Neural progenitor cell (in vitro differentiated cells): ENCODE data around the gene VAT1L. TPM values are rescaled to one million over a fixed set of nuclear protein-coding genes. Genes with fewer than 3 reads are reported as not detected.

Source experiments
- DNase-seq: peaks from one replicate; pipeline ENCODE4 v3.0.0-alpha.2; 2016; ENCODE audit warnings: low spot score
- H2AFZ ChIP-seq: fragments of 200-600 bp; sonication (generic); replicated peaks from 2 replicates; pipeline ENCODE4 v1.6.1; 2016; ENCODE audit warnings: antibody characterized with exemption
- H3F3A ChIP-seq: fragments of 200-600 bp; sonication (generic); 2 replicates; pipeline ENCODE4 v1.6.1; 2016; ENCODE audit warnings: antibody characterized with exemption, low read depth
- H3K27ac ChIP-seq: fragments of 200-600 bp; sonication (generic); 2 replicates; pipeline ENCODE4 v1.5.1; 2016; ENCODE audit warnings: mild to moderate bottlenecking
- H3K27me3 ChIP-seq: fragments of 200-600 bp; sonication (generic); 2 replicates; pipeline ENCODE4 v1.6.1; 2016; ENCODE audit warnings: mild to moderate bottlenecking, moderate library complexity
- H3K36me3 ChIP-seq: fragments of 200-600 bp; sonication (generic); 2 replicates; pipeline ENCODE4 v1.5.1; 2016
- H3K4me1 ChIP-seq: fragments of 200-600 bp; sonication (generic); 2 replicates; pipeline ENCODE4 v1.6.1; 2016; ENCODE audit warnings: mixed run types
- H3K4me2 ChIP-seq: fragments of 200-600 bp; sonication (generic); 2 replicates; pipeline ENCODE4 v1.6.1; 2016
- H3K4me3 ChIP-seq: fragments of 200-600 bp; sonication (generic); 2 replicates; pipeline ENCODE4 v1.5.1; 2016
- H3K79me2 ChIP-seq: fragments of 200-600 bp; sonication (generic); 2 replicates; pipeline ENCODE4 v1.6.1; 2016; ENCODE audit warnings: low read depth
- H3K9ac ChIP-seq: fragments of 200-600 bp; sonication (generic); 2 replicates; pipeline ENCODE4 v1.6.1; 2016
- H3K9me3 ChIP-seq: fragments of 200-600 bp; sonication (generic); 2 replicates; pipeline ENCODE4 v1.5.1; 2016; ENCODE audit warnings: low read depth
- H4K20me1 ChIP-seq: fragments of 200-600 bp; sonication (generic); 2 replicates; pipeline ENCODE4 v1.6.1; 2016; ENCODE audit warnings: low read depth
- H3K27ac Mint-ChIP-seq: 3 replicates; pipeline ENCODE4 v1.8.0; 2021; ENCODE audit warnings: mixed read lengths
- H3K27me3 Mint-ChIP-seq: 2 replicates; pipeline ENCODE4 v1.8.0; 2022; ENCODE audit warnings: low read depth, mild to moderate bottlenecking, inconsistent platforms, moderate library complexity, mixed read lengths; ENCODE audit not compliant: insufficient read depth
- H3K36me3 Mint-ChIP-seq: 3 replicates; pipeline ENCODE4 v1.8.0; 2021; ENCODE audit warnings: mixed read lengths
- H3K4me1 Mint-ChIP-seq: 3 replicates; pipeline ENCODE4 v1.8.0; 2021; ENCODE audit warnings: mixed read lengths
- H3K4me3 Mint-ChIP-seq: 3 replicates; pipeline ENCODE4 v1.8.0; 2021; ENCODE audit warnings: mild to moderate bottlenecking, moderate library complexity, mixed read lengths
- H3K9me3 Mint-ChIP-seq: 3 replicates; pipeline ENCODE4 v1.8.0; 2020; ENCODE audit warnings: mixed read lengths
- EZH2 ChIP-seq: fragments of 200-600 bp; sonication (generic); IDR thresholded peaks from 2 replicates; pipeline ENCODE4 v1.6.1; 2017; ENCODE audit warnings: antibody characterized with exemption, mild to moderate bottlenecking, moderate library complexity
- EZH2phosphoT487 ChIP-seq: fragments of 200-600 bp; sonication (generic); IDR thresholded peaks from 2 replicates; pipeline ENCODE4 v1.6.1; 2017; ENCODE audit warnings: antibody characterized with exemption
- total RNA-seq: library from RNA; depleted of rRNA; stranded (reverse); fragments of >200 nt; gene quantifications from 2 replicates; pipeline ENCODE4 v1.2.3, GENCODE V29; 2015; ENCODE audit warnings: low replicate concordance
- TF ChIP-seq, protein P1 (sequence below): fragments of 200-600 bp; sonication (generic); IDR thresholded peaks from 2 replicates; pipeline ENCODE4 v1.5.1; 2017; ENCODE audit warnings: antibody characterized with exemption, mild to moderate bottlenecking

The VAT1L gene
- total RNA-seq, 1 donor from 2014 or later: 43.2 TPM

DNA sequence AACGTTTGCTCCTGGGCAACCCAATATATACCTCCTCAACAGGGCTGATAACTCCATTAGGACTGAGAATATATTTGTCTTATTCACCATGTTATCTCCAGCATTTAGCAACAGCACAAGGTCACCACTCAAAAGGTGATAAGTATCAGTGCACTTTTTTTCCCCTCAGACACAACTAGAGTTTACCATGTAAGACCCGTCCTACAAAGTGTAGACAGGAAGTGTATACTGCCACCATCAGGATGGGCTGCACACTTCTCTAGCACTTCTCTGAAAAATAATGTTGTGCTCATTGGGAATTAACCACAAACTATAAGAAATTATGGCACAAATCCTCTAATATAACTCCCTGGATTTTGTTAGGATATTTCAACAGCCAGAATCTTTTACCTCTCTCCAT, 5.7 kb upstream of the VAT1L start:
- Mint-ChIP-seq H3K9me3 (peaks cover 6% of the 10 kb centered on the region), H3K27ac (no peak overlapping the region)

DNA sequence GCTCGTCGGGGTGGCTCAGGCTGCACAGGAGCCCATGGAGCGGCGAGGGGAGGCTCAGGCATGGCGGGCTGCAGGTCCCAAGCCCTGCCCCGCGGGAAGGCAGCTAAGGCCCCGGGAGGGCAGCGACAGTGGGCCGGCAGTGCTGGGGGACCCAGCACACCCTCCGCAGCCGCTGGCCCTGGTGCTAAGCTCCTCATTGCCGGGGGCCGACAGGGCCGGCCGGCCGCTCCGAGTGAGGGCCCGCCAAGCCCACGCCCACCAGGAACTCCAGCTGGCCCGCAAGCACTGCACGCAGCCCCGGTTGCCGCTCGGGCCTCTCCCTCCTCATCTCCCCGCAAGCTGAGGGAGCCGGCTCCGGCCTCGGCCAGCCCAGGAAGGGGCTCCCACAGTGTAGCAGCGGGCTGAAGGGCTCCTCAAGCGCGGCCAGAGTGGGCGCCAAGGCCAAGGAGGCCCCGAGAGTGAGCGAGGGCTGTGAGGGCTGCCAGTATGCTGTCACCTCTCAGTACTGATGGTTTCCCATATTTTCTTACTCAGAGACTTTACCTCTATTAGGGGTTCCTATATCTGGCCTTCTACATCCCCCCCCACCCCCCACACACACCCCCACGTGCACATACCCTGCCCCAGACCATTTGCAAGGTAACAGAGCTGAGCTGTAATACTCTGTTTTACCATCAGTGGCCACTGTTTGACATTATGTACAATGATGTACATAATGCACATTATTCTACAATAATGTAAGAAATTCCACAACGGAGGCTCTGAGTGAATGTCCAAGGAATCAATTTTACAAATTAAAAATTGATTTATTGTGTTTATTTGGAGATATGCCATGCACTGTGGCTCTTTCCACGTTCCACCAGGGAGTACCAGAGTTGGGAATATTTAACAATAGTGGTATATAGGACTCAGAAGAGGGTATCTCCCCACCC, 3.7 kb upstream of the VAT1L start:
- no peak for DNase-seq
- no peaks in the 10 kb centered on the region for H3K4me1 ChIP-seq
- no peaks in the 10 kb centered on the region for H3K36me3 ChIP-seq
- no peak overlapping the region for H3K27ac Mint-ChIP-seq
- no peaks in the 10 kb centered on the region for H3K36me3 Mint-ChIP-seq
- peaks cover 12% of the 10 kb centered on the region for H3K79me2 ChIP-seq
- H3K4me3 Mint-ChIP-seq: no peak overlapping the region
- TF ChIP-seq, protein P1, sequence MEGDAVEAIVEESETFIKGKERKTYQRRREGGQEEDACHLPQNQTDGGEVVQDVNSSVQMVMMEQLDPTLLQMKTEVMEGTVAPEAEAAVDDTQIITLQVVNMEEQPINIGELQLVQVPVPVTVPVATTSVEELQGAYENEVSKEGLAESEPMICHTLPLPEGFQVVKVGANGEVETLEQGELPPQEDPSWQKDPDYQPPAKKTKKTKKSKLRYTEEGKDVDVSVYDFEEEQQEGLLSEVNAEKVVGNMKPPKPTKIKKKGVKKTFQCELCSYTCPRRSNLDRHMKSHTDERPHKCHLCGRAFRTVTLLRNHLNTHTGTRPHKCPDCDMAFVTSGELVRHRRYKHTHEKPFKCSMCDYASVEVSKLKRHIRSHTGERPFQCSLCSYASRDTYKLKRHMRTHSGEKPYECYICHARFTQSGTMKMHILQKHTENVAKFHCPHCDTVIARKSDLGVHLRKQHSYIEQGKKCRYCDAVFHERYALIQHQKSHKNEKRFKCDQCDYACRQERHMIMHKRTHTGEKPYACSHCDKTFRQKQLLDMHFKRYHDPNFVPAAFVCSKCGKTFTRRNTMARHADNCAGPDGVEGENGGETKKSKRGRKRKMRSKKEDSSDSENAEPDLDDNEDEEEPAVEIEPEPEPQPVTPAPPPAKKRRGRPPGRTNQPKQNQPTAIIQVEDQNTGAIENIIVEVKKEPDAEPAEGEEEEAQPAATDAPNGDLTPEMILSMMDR: peak; percentile 34
- TF ChIP-seq EZH2: no peak
- peaks cover 9% of the 10 kb centered on the region for H3K4me1 Mint-ChIP-seq
- peaks cover 6% of the 10 kb centered on the region for H3K9me3 Mint-ChIP-seq
- no peak overlapping the region for H3K4me2 ChIP-seq
- H3K9me3 ChIP-seq: no peaks in the 10 kb centered on the region
- no peak overlapping the region for H3K4me3 ChIP-seq
- H3K9ac ChIP-seq: no peak overlapping the region
- peaks cover 6% of the 10 kb centered on the region for H3F3A ChIP-seq
- peaks cover 7% of the 10 kb centered on the region for H3K27me3 Mint-ChIP-seq
- H3K27ac ChIP-seq: no peak overlapping the region
- no peak overlapping the region for H2AFZ ChIP-seq
- H3K27me3 ChIP-seq: peaks cover 27% of the 10 kb centered on the region
- peaks cover 7% of the 10 kb centered on the region for H4K20me1 ChIP-seq

More for the DNA sequence above, 5.7 kb upstream of the VAT1L start:
- no peak overlapping the region for H3K27ac ChIP-seq
- Mint-ChIP-seq H3K4me1 (peaks cover 4% of the 10 kb centered on the region), H3K27me3 (peaks cover 8% of the 10 kb centered on the region), H3K4me3 (no peak overlapping the region), H3K36me3 (no peaks in the 10 kb centered on the region)
- H4K20me1 ChIP-seq: no peaks in the 10 kb centered on the region
- H3K4me3 ChIP-seq: no peak overlapping the region
- H3K4me2 ChIP-seq: no peak overlapping the region
- H3K9me3 ChIP-seq: no peaks in the 10 kb centered on the region
- H3K79me2 ChIP-seq: no peaks in the 10 kb centered on the region
- DNase-seq: no peak
- peaks cover 3% of the 10 kb centered on the region for H3F3A ChIP-seq
- H3K36me3 ChIP-seq: no peaks in the 10 kb centered on the region
- no peak overlapping the region for H2AFZ ChIP-seq
- H3K9ac ChIP-seq: no peak overlapping the region
- H3K27me3 ChIP-seq: peaks cover 15% of the 10 kb centered on the region
- no peaks in the 10 kb centered on the region for H3K4me1 ChIP-seq
- TF ChIP-seq, protein P1: peak; percentile 43
- no peak for TF ChIP-seq EZH2

DNA sequence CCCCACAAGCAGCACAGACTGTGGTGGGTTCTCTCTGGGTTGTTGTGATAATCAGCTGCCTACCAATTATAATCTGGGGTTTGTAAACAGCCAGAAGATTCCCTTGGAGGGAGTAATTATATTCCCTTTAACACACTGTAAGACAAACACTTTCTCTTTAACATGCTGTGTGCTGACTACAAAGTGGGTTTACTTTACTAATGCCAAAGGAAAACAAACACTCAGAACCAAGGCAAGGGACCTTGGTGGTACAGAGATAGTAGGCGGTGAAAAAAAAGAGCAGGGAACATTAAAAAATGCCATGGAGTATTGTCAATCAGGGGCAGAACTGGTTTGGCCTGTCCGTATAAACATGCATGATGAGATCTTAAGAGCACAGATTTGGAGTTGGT, 3.0 kb upstream of the VAT1L start:
- DNase-seq: no peak
- no peak overlapping the region for H3K9ac ChIP-seq
- H3F3A ChIP-seq: peaks cover 6% of the 10 kb centered on the region
- no peak overlapping the region for H3K4me3 Mint-ChIP-seq
- peaks cover 12% of the 10 kb centered on the region for H4K20me1 ChIP-seq
- H3K36me3 Mint-ChIP-seq: no peaks in the 10 kb centered on the region
- H3K4me3 ChIP-seq: no peak overlapping the region
- H3K9me3 Mint-ChIP-seq: peaks cover 6% of the 10 kb centered on the region
- H3K4me1 ChIP-seq: peaks cover 6% of the 10 kb centered on the region
- peaks cover 19% of the 10 kb centered on the region for H3K79me2 ChIP-seq
- H3K9me3 ChIP-seq: no peaks in the 10 kb centered on the region
- TF ChIP-seq EZH2 (no peak), EZH2phosphoT487 (no peak)
- peaks cover 32% of the 10 kb centered on the region for H3K27me3 ChIP-seq
- H3K27ac ChIP-seq: no peak overlapping the region
- H3K27ac Mint-ChIP-seq: no peak overlapping the region
- H3K36me3 ChIP-seq: no peaks in the 10 kb centered on the region
- peaks cover 15% of the 10 kb centered on the region for H3K4me1 Mint-ChIP-seq
- peaks cover 7% of the 10 kb centered on the region for H3K27me3 Mint-ChIP-seq
- no peak overlapping the region for H2AFZ ChIP-seq
- H3K4me2 ChIP-seq: no peak overlapping the region
